ENCODE results near the gene BLTP3A.
A peak's percentile ranks its signal among the peaks of the same experiment; 100 is the strongest.
"Not testable (repeated sequence)": the region's sequence is repeated elsewhere in the genome, so short reads cannot be mapped to it uniquely, and the experiment has no call there.

The BLTP3A gene

DNA sequence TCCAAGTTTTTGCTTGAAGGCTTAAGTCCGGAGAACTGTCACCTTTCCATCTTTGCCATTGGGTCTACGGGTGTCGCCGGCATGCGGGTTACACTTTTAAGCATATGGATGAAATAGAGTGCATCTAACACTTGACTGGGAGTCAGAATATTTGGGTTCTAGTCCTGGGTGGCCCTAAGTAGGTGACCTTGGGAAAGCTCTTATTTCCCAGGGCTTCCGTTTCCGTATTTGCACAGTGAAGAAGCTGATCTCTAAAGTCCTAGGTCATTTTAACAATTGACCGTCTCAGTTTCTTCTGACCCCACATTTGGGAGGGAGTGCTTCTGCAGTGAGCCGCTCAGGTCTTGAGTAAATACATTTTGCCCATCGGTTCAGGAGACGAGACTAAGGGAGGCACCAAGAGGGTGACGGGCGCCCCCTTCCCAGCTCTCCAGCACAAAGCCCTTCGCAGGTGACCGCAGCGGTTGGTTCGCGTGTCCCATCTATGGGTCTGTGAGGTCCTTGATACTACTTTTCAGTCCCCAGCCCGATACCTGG, 651 bp upstream of the BLTP3A start:
- DNase-seq = peak; percentile 88

DNA sequence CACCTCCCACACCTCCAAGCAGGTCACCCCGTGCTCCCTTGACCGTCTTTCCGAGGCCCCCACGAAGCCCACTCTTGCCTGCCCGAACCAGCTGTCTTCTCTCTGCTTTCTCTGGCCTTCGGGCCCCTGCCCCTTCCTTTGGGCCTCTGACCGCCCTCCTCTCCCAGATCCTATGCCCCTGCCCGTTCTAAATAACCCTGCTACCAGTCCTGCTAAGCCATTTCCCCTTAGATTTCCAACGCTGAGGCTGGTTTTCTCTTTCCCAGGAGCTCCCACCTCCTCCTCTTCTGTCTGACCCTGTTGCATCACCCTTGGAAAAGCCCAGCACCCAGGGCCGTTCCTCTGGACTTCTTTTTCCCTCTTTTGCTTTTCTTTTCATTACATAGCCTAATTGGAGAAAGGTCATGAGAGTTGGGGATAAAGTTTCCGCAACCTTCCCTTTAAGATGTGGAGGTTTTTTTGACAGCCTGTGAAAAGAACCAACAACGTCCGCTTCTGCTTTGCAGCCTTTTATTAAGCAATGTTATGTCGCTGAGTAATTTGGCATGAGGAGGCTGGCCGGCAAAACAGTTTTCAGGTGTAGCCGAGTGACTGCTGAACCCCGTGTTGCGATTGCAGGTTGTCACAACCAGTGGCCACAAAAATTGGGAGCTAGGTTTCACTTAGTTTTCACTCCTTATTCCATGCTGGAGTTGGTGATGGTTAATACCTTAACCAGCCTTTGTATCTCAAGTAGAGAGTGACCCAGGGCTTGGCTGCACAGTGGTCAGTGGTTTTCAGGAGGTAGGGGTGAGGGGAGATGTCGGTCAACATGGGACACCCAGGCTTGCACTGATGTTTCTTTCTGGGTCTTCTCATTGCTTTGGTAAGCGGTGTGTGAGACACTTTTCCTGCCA, 970 bp downstream of the BLTP3A start:
- no peak for DNase-seq

DNA sequence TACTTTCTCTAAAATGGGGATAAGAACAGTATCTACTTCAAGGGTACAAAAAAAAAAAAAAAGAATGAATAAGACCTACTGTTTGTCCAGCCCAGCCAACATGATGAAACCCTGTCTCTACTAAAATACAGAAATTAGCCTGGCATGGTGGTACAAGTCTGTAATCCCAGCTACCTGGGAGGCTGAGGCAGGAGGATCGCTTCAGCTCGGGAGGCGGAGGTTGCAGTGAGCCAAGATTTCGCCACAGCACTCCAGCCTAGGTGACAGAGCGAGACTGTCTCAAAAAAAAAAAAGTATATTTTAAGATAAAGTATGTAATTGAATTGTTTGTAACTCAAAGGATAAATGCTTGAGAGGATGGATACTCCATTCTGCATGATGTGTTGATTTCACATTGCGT, 2.0 kb downstream of the BLTP3A start:
- no peak for DNase-seq

DNA sequence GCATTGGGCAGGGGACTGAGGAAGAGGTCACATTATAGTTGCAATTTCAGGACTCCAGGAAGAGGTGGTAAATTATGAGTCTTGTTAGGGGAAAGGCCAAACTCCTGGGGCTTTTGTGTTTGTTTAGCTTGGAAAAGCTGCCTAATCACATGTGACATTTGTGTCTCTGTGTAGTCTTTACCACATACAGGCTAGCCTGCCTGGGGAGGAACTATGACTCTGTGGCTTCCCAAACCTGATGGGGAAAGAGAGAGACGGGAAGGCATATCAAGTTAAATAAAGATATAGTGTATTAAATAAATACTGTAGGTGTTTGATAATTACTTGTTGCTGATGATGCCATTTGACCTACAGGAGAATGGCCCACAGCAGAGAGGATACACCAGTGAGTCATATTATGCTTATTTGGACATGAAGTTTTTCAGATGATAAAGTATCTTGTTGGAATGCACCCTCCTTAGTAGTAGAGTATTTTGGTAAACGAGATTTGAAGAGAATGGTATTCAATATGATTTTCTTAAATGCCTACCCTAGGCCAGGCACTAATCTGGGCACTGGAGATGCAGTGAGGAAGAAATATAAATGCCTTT, 4.0 kb downstream of the BLTP3A start:
- DNase-seq = no peak

DNA sequence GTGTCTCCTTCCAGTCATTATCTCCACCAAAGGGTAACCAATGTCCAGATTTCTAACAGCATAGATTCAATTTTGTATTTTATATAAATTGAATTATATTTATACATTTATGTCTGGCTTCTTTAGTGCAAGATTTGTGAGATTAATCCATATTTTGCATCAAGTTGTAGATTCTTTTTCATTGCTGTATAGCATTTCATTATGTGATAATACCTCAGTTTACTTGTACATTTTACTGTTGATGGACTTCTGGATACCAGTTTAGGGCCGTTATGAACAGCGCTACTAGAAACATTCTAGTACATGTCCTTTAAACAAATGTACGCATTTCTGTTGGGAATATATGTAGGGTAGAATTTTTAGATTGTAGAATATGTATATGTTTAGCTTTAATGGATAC, 6.2 kb downstream of the BLTP3A start:
- no peak for DNase-seq

DNA sequence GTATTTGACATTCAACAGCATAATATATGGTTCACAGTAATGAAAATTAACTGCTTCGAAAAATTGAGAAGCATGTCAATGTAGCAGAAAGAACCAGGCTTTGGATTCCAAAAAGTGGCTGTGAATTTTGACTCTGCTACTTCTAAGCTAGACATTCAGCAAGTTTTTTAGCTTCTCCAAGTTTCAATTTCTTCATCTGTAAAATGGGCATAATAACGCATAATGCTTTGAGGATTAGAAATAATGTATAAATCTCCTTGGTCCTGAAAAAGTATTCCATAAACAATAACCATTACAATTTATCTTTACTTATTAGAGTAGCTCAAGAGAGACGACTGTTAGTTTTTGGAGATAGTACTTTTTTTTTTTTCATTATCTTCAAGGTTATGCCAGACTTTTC, 7.7 kb downstream of the BLTP3A start:
- DNase-seq = no peak

DNA sequence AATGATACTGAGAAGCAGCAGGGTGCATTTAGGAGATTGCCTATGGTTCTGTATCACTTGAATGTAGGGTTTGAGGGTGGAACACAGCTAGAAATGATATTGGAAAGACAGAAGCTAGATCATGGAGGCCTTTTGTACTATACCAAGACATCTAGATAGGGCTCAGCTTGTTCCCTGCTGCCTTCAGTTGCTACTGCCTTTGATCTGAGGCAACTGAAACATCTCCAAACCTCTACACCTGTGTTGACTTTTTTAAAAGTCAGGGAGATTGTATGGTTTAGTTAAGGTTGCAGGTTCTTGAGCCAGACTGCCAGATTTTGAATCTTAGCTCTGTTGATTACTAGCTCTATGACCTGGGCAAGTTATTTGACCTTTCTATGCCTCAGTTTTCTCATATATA, 12.7 kb downstream of the BLTP3A start:
- no peak for DNase-seq

DNA sequence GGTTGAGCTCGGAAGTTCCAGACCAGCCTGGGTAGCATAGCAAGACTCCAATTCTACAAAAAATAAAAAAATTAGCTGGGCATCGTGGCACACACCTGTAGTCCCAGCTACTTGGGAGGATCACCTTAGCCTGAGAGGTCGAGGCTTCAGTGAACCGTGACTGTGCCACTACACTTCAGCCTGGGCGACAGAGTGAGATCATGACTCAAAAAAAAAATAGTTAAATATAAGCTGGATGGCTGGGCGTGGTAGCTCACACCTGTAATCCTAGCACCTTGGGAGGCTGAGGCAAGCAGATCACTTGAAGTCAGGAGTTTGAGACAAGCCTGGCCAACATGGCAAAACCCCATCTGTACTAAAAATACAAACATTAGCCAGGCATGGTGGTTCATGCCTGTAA, 13.2 kb downstream of the BLTP3A start:
- DNase-seq = not testable (repeated sequence)

DNA sequence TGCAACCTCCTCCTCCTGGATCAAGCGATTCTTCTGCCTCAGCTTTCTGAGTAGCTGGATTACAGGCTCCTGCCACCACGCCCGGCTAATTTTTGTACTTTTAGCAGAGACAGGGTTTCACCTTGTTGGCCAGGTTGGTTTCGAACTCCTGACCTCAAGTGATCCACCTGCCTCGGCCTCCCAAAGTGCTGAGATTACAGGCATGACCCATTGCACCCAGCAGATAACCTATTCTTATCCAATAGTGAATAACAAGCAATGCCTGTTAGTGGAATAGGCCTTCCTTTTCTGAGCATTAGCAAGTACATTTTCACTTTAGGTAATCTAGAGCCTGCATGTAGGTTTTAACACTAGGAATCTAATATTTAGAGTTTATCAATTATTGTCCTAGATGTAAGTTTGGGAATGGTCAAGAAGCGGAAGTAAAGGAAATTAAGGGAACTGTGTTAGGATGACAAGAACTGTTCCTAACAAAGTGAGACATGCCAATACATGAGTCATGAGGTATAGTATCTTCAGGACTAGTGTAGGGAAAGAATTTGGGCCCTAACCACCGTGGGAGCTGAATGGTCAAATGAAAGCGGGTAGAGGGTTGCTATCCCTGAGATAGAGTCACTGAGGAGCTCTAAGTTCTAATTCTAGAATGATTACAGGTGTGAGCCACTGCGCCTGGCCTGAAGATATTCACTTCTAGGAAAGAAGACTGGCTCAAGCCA, 15.0 kb downstream of the BLTP3A start:
- no peak for DNase-seq

DNA sequence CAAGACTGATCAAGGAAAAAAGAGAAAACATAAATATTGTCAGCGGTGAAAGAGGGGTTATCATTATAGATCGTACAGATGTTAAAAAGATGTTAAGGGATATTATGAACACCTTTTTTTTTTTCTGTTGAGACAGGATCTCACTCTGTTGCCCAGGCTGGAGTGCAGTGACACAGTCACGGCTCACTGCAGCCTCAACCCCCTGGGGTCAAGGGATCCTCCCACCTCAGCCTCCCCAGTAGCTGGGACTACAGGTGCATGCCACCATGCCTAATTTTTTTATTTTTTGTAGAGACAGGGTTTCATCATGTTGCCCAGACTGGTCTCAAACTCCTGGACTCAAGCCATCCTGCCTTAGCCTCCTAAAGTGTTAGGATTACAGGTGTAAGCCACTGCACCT, 16.6 kb downstream of the BLTP3A start:
- not testable (repeated sequence) for DNase-seq

DNA sequence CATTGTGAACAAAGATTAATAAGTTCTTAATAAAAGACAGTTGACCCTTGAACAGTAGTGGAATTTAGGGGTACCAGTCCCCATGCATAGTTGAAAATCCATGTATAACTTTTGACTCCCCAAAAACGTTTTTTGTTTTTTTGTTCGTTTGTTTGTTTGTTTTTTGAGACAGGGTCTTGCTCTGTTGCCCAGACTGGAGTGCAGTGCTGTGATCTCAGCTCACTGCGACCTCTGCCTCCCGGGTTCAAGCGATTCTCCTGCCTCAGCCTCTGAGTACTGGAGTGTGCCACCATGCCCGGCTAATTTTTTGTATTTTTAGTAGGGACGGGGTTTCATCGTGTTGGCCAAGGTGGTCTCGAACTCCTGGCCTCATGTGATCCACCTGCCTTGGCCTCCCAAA, 17.5 kb downstream of the BLTP3A start:
- DNase-seq = not testable (repeated sequence)

DNA sequence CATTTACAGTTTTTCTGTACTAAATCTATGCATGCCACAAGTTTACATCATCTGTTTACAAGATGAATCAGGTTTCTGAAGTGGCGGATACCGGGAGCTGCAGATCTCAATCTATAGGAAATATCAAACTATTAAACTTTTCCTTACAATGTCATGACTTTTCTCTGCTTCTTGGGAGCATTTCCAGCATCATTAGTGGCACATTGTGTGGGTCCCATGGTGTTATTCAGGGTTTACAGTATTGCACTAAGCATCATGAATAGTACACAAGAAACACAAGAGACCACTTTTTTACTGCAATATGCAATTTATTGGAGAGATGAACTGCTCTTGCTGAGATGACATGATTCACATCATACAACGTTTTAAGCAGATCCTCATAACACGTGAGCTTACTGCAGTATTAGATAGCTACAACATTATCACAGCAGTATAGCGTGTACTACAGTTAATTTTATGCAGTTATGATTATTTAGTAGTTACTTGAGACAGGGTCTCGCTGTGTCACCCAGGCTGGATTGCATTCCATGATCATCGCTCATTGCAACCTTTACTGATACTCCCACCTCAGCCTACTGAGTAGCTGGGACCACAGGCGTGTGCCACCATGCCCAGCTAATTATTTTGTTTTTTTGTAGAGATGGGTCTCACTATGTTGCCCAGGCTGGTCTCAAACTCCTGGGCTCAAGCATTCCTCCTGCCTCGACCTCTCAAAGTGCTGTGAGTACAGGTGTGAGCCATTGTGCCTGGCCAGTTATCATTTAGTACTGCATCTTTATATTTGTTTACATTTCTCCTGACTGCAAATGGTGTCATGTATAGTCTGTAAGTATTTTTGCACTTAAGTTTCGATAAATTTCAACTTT, 18.4 kb downstream of the BLTP3A start:
- no peak for DNase-seq

DNA sequence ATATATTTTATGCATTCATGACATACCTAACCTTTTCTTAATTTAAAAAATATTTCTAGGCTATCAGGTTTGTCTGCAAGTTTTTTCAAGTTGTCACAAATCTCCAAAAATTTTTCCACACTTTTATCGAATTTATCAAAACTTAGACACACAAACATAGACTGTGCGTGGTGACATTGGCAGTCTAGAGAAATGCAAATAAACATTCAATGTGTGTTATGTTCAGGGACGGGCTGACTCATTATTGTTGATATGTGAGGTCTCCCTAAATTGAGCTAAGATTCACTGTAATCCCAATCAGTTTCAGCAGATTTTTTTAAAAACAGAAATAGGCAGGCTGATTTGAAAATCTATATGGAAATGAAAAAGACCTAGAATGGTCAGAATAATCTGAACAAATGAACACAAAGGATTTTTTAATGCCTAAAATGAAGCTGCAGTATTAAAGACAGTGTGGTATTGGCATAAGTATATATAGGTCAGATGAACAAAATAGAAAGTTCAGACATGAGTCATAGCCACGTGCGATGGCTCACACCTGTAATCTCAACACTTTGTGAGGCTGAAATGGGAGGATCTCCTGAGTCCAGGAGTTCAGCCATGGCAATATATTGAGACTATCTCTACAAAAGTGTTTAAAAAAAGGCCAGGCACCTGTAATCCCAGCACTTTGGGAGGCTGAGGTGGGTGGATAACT, 19.2 kb downstream of the BLTP3A start:
- DNase-seq = no peak

DNA sequence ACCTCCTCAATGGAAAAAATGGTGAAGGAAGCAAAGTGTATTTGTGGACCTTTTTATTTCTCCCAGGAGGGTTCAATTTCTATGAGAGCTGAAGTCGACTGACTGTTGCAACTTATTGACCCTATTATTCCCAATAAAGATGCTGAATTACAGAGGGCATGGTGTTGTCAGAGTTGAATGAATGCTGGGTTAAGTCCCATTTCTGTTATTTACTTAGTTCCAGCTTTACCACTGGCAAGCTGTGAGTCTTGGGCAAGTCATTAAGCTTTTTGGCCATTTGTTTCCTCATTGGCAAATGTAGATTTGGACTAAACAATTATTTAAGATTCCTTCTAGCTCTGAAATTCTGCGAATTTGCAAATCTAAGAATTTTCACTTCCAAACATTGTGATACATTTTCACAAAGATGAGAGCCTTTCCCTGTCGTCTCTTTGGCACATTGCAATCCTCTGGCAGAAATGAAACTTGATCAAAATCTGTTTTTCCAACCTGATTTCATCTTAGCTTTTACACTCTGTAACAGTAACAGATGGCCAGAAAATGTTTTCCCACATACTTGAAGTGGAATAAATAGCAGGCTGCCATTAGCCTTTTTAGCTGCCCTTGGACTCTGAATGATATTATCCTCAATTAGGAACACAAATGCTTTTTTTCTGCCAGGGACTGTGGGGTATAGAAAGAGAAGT, 21.3 kb downstream of the BLTP3A start:
- DNase-seq = no peak

DNA sequence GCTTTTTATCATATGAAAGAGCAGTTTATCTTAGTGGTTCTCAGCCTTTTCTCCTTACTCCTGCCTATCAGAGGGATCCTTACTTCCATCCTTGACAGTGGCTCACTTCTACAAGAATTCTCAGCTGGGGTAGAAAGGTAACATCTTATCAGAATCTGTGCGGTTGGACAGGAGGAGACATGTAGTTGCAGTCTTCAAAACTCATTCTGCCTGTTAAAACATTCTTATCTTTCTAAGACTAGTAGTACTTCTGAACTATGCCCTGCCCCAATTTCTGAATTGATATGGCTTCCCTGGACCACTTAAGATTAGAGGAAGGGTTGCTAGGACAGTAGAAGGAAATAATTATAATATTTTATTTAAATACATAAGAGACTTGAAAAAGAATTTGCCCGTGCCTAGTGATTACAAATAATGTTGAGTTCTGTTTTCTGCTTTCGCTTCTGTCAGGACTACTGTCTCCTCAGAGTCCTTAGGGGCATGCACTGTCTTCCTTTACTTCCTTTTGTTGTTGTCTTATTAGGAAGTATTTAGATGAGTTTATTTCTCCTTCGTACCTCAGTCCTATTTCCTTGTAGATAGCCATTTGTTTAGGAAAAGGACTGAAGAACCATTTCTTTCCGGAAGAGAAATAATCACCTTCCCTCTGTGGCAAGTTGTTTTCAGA, 24.9 kb downstream of the BLTP3A start:
- no peak for DNase-seq

DNA sequence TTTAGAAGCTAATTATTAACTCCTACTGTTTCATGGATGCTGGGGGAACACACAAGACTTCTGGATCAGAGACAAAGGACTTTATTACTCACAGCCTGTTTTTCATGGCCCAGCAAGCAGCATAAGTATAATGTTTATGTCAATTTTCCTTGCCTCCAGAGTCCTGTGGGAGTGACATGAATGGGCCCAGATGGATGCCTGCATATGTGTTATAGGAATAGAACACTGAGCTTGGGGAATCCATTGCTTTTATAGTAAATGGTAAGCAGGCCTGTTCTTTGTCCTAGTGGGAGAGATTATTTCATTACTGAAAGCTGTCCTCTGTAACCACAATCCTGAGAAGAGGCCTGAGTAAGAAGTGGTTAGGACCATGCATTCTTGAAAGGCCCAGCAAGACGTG, 25.6 kb downstream of the BLTP3A start:
- no peak for DNase-seq

DNA sequence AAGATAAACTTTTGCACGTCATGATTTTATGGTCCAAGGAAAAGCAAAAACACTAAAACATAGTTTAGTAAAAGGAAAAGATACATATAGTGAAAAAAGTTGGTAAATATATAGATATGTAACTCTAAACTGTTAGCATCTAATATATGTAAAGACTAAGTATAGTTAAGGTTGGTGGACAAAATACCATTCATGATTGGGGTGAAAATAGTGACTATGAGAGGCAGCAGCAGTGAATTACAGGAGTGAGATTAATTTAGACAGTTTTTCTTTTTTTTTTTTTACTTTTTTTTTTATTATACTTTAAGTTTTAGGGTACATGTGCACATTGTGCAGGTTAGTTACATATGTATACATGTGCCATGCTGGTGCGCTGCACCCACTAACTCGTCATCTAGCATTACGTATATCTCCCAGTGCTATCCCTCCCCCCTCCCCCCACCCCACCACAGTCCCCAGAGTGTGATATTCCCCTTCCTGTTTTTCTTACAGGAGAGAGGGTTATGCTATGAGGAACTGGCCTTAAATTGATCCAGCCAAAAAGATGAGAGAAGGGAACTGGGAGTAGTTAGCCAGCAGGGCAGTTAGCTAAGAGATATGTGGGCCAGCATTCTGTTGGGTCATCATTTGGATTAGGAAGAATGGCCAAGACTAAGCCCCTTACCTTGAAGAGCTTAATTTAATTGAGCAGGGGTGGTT, 27.1 kb downstream of the BLTP3A start:
- not testable (repeated sequence) for DNase-seq

DNA sequence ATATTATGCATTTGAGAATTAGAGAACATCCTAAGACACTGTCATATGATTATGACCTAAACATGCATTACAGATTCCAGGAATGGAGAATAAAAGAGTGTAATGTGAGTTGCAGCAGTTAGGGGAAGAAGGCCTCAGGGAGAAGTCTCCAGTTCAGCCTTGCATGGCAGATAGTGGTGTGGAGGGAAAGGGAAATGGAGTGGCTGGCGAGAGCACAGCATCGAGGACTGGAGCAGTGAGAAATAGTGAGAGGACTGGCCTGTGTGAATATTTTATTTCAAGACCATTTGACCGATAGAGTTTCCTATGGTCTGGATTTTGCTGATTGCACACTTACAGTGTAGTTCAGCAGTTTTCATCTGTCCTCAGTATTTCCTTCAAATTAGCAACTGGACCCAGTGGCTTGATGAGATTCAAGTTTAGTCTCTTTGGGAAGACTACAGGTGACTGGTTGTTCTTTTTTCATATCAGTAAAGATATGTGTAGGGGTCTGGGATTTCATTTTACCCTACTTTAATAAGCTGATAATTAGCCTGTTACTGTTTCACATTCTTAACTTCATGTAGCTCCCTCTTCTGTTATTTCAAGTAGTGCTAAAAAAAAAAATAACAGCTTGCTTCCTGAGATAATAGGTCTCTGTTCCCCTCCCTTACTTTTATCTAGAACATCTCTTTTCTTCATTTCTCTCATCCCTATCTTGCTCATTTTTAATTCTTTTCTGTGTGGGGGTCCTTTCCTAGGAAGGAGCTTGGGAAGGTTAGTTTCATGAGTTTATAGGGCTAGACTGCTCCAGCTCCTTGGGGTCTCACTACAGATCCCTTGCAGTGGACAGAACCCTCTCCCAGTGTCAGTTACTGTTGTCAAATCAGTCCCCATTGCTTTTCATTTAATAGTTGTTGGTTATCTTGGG, 27.9 kb downstream of the BLTP3A start:
- no peak for DNase-seq

DNA sequence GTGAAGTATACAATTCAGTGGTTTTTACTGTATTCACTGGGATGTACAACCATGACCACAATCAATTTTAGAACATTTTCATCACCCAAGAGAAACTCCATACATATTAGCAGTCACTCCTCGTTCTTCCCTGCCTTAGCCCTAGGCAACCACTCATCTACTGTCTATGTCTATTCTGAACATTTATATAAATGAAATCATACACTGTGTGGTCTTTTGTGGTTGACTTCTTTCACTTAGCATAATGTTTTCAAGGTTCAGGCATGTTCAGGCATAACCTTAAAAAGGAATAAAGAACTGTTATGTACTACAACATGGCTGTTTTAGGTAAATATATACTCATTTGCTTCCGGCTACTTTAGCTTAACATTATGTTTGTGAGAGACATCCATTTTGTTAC, 37.3 kb downstream of the BLTP3A start:
- no peak for DNase-seq

Measured in retina (tissue), 1 donor.